ENCODE data around the gene ADRA1B.

GRCh38 chr5:160018945-160019625 is 102.8 kb downstream of the ADRA1B start:
- TF ChIP-seq FOXP2 (optimal IDR thresholded peaks at IDR 0.05; ENCODE audit: control extremely low read depth, extremely low read length, insufficient read depth), result no peak
- no peak for TF ChIP-seq POLR2AphosphoS5 (IDR thresholded peaks at IDR 0.05; ENCODE audit: borderline replicate concordance, low read depth, low read length)
